GM21529 (cell line): ENCODE results near the gene EPM2A.
A peak's percentile ranks its signal among the peaks of the same experiment; 100 is the strongest.

Experiments
- ATAC-seq: cut with Tn5 transposase; IDR thresholded peaks from one replicate; pipeline ENCODE4 v1.9.1; 2021; ENCODE audit not compliant: unreplicated experiment

Gene EPM2A

DNA sequence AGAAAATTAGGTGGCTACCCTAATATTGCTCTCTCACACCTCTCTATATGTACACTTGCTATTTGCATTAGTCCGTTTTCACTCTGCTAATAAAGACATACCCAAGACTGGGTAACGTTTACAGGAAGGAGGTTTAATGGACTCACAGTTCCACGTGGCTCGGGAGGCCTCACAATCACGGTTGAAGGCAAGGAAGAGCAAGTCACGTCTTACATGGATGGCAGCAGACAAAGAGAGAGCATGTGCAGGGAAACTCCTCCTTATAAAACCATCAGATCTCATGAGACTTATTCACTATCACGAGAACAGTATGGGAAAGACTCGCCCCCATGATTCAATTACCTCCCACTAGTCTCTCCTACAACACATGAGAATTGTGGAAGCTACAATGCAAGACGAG lies 53.4 kb downstream of the EPM2A start:
- ATAC-seq: no peak

GRCh38 chr6:145673504-145673903 lies 61.8 kb downstream of the EPM2A start:
- no peak for ATAC-seq

GRCh38 chr6:145670311-145670710 lies 65.0 kb downstream of the EPM2A start:
- no peak for ATAC-seq

- ATAC-seq: no peak
These were observed 65.7 kb downstream of the EPM2A start for GRCh38 chr6:145669627-145670034.

DNA sequence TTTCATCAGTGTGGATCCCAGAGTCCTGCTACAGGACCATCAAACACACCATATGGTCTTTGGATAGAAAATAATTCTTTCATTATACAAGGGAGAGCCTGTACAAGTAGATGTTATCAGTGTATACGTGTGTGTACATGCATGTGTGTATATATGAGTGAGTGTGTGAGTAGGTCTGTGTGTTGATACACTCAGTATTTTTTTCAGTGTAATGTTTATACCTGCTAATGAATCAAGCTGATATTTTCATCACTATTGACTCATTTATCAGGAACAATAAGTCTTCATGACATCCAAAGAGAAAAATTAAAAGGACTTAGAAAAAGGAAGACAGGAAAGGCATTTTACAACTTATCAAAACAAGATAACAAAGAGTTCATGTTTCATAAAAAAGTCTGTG lies 66.5 kb downstream of the EPM2A start:
- no peak for ATAC-seq

DNA sequence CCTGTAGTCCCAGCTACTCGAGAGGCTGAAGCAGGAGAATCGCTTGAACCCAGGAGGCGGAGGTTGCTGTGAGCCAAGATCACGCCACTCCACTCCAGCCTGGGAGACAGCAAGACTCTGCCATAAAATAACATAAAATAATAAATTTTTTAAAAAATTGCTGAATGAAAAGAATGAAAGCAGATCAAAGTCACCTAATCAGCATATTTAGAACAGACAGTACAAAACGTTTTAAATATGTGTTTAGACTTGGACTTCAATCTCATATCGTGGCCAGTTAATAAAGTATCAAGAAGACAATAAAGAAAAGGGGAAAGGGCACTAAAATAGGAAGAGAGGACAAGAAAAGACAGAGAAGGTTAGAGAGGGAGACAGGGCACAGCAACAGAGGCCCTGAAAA lies 74.6 kb downstream of the EPM2A start:
- ATAC-seq: no peak

DNA sequence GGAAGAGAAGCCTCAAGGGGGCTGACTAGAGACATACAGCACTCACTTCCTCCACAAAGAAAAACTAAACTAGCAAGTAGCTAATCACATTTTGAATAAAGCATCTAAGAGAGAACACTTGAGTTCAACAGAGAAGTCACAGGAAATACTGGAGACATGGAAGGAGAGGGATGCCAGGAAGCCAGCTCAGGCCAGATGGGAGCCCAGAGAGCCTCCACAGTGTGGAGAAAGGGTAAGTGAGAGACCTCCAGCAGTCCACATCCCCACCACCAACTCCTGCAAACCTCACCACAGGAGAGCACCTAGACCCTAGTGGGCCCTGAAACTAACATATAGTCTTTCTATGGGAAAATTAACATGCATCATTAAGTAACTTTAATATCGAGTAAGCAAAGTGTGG lies 79.2 kb downstream of the EPM2A start:
- ATAC-seq: no peak

- ATAC-seq: no peak
These were observed 82.7 kb downstream of the EPM2A start for GRCh38 chr6:145652572-145652971.

- no peak for ATAC-seq
These were observed 83.3 kb downstream of the EPM2A start for GRCh38 chr6:145651988-145652387.

GRCh38 chr6:145648149-145648548 lies 87.2 kb downstream of the EPM2A start:
- ATAC-seq: no peak

GRCh38 chr6:145647602-145648001 lies 87.7 kb downstream of the EPM2A start:
- no peak for ATAC-seq

DNA sequence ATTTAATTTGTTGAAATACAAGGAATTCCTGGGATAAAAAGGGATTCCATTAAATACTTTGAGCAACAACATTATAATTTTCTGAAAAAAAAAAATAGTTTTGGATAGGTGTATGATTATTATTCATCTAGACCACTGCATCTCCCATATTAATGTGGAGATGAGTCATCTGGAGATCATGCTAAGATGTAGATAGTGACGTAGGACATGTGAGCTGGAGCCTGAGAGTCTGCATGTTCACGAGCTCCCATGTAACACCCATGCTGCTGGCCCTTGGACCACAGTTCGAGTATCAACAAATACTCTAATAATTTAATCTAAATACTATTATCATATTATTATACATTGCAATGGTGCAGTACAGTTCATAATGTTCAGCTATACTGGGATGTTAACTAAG lies 91.6 kb downstream of the EPM2A start:
- no peak for ATAC-seq

DNA sequence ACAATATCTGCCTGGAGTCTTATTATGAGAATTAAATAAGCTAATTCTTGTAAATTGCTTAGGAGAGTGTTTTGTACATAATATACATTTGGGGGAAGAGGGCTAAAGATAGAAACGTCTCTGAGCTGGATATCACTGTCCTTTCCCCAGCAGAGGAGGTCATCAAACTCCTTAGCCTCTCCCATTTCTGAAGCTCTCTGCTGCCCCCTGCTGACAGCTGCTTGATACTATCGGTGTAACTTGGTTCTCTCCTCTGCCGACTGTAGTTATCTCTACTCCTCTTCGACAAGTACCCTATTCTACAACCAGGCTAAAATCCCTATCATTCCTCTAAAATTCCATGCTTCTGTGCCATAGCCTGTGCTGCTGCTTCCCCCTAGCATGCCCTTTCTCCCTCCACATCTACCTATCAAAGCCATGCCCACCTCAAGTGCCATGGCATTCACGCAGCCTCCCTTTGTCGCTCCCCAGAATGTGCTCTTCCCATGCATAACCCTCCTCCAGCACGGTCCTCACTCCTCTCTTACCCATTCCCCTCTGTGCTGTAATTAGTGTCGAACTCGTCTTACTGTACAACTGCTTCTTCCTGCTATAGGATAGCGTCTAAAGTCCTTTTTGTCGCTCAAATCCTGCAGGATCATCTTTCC lies 101.2 kb downstream of the EPM2A start:
- peak; percentile 97 for ATAC-seq

- ATAC-seq: no peak
These were observed 102.3 kb downstream of the EPM2A start for GRCh38 chr6:145632971-145633370.

- no peak for ATAC-seq
These were observed 103.9 kb downstream of the EPM2A start for GRCh38 chr6:145631374-145631773.

DNA sequence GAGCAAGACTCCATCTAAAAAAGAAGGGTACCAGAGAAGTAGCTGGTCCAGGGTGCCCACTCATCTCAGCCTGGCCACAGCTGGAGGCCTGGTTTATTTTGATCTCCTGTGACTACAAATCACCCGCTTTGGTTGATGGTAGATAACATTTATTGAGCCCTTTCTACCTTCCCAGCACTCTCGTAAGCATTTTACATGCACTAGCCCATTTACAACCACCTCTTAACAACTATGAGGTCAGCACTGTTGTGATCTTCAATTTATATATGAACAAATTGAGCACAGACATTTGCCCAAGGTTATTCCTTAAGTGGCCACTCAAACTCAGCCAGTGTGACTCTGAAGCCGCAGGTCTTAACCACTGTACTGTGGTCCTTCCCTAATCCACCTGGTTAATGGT lies 104.7 kb downstream of the EPM2A start:
- no peak for ATAC-seq

DNA sequence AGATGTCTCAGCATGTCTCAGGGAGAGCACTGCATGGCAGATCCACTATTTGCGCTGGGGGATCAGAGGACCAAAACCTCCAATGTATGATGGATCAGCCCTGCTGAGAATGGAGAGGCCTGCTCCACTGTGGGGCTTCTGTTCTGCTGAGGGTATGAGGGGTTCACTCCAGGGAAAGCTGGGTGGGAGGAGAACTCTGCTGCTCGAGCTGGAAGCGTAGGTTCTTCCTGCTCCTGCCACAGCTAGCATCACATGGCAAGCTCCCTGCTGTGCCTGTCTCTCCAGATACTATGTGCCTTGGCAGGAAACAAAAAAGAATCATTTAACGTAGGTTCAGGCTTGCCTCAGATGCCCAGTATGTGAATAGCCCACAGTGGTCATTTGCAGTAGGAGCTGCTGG lies 105.8 kb downstream of the EPM2A start:
- no peak for ATAC-seq

GRCh38 chr6:145627451-145627850 lies 107.9 kb downstream of the EPM2A start:
- ATAC-seq: no peak

DNA sequence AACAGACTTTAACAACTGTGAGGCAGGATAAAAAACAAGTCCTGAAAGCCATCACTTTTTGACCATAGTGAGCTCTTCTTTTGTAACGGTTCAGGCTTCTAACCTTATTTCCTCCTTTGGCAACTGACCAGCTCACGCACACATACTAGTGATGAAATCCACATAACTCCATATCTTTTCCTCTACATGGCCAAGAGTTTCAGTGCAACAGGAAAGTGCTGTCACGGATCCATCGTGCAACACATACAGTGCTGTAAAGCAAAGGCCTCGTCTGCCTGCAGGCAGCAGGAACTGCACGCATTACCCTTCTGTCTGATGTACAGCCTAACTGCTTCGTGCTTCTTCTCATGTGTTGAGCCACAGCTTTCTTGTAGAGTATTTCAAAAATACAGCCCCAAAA lies 108.5 kb downstream of the EPM2A start:
- ATAC-seq: no peak

DNA sequence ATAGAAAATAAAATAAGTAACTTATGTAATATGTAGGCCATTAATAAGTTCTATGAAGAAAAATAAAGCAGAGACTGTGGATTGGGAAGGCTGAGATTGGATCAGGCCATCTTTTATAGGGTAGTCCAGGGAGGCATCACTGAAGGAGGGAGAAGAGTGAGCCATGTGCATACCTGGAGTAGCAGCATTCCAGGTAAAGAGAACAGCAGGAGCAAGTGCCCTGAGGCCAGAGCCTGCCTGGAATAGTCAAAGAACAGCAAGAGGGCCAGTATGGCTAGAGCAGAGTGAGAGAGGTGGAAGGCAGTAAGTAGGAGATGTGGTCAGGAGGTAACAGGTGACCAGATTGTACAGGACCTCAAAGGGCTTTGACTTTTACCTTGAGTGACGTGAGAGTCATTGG lies 112.1 kb downstream of the EPM2A start:
- no peak for ATAC-seq

DNA sequence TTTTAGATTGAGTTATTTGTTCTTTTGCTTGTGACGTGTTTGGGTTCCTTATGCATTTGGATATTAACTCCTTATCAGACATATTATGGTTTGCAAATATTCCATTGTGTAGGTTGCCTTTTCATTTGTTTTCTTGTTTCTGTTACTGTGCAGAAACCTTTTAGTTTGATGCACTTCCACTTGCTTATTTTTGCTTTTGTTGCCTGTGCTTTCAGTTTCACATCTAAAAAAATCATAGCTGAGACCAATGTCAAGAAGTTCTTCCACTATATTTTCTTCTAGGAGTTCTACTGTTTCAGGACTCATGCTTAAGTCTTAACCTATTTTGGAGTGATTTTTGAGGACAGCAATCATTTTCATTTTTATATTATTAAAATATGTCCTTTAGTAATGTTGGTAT lies 113.5 kb downstream of the EPM2A start:
- peak; percentile 82 for ATAC-seq

DNA sequence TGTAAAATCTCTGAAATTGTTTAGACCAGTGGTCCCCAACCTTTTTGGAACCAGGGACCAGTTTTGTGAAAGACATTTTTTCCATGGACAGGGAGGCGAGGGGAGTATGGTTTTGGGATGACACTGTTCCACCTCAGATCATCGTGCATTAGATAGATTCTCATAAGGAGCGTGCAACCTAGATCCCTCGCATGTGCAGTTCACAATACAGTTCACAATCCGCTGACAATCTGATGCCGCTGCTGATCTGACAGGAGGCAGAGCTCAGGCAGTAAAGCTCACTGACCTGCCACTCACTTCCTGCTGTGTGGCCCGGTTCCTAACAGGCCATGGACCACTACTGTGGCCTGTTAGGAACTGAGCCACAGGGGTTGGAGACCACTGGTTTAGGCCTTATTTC lies 115.2 kb downstream of the EPM2A start:
- no peak for ATAC-seq

DNA sequence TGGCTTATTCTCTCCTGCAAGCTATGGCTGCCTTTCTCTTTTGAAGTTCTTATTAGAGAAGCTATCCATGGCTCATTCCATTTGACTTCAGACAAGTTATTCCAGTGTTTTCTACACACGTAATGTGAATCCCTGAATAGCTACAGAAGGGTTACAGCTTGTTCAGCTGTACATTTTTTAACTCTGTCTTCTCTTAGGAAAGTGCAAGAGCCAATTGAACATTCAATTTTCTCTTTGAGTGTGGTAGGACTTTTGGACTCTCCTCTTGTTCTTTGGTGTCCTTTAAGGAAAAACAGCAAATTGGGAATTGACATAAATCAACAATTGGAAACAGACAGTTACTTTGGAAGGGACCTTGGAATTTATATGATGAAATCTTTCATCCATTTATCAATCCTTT lies 125.8 kb downstream of the EPM2A start:
- ATAC-seq: no peak

GRCh38 chr6:145608850-145609249 lies 126.5 kb downstream of the EPM2A start:
- ATAC-seq: no peak
